G401.6 (cell line): ENCODE results near the gene SCN5A.

Experiments used
- FAIRE-seq: peaks from 2 replicates; lab custom pipeline; 2012; peaks lifted over from hg19 to GRCh38; lab: Jason Lieb, UNC

The SCN5A gene

DNA sequence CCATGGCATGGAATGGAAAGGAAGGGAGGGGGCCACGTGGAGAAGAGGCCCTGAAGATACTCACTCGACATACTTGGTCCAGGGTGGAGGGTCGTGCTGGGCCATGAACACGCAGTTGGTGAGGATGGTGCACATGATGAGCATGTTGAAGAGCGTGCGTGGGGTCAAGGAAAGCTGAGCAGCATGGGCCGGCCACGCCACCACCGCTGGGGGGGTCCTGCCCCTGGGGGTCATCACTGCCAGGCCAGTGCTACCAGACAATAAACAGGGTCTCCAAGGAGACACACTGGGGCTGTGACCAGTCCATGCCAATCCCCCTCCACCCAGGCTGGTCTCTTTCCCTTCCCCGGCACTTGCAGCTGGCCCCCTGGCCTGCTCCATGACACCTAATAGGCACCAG lies 27.2 kb downstream of the SCN5A start:
- no peak for FAIRE-seq

DNA sequence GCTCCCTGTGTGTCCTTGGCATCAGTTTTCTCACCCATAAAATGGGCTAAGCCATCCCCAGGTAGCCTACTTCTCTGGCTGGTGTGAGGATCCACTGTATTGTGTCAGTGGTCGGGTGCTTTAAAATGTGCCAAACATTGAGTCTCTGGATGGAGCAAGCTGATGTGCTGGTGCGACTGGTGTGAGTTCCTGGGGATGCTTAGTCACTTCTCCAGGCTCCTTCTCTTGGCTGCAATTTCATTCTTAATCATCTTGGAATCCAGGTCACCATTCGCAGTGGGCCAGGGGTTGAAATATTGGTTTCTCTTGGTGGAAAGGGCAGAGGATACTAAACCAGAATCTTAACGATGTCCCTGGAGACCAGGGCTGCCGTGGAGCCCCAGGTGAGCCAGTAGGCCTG lies 29.3 kb downstream of the SCN5A start:
- no peak for FAIRE-seq

DNA sequence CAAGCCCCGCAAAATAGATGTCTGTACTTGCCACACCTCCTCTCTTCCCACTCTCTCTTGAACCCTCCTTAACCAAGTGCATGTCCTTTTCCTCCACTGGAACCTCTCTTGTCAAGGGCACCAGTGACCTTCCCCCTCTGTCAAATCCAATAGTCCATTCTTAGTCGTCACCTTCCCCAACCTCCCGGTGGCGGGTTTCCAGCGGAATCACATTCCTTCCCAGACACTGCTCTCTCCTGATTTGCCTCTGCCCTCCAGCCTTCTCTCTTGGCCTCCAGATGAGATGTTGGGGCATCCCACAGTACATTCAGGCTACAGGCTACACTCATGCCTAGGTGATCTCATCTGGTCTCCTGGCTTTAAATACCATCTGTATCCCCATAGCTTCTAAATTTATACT lies 31.1 kb downstream of the SCN5A start:
- FAIRE-seq: no peak

DNA sequence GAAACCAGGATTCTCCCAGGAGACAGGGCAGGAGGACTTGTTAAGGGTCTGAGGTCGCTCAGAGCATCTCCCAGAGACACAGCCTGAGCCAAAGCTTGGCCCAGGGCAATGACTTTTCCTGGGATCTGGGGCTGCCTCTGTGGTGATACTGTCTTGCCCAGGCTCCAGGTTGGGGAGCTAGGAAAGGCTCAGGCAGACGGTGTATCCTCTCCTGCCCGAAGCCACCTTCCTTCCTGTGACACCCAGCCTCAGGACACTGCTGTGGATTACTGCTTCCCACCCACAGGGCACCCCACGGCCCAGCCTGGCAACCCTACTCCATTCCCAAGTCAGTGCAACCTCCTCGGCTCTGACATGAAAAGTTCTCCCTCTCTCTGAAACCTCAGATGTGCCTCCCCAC lies 31.9 kb downstream of the SCN5A start:
- FAIRE-seq: no peak

DNA sequence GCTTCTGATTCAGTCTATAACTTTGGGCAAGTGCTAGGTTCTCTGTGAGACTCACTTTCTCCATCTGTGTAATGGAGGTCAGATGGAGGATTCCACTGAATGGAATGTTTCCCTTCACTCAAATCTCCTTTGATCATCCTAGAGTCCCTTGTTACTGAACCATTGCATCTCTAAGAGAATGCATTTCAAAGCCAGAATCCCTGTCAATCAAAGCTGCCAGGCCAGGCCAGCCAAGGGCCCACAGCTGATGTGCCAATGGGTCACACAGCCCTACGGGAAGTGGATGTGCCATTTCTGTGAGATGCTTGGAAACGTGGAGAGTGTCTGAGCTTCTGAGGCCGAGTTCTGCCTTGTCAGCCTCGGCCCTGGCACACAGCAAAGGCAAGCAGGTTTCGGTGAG lies 32.4 kb downstream of the SCN5A start:
- no peak for FAIRE-seq

DNA sequence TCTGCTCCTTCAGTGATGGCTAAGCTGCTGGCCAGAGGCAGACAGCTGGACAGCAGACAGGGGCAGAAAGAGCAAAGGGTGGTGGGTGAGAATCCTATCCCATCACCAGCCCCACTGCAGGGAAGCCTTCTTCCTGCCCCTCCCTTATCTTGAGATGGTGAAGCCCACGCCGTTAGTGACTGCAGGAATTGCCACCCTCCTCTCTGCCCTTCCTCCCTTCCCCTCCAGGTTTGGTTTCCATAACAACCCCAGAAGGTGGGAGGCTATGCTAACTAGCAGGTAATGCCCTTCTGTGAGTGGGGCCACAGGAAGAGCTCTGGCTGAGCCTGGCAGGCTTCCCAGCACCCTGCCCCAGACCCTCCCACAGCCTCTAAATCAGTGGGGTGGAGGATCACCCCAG lies 32.8 kb downstream of the SCN5A start:
- FAIRE-seq: no peak

DNA sequence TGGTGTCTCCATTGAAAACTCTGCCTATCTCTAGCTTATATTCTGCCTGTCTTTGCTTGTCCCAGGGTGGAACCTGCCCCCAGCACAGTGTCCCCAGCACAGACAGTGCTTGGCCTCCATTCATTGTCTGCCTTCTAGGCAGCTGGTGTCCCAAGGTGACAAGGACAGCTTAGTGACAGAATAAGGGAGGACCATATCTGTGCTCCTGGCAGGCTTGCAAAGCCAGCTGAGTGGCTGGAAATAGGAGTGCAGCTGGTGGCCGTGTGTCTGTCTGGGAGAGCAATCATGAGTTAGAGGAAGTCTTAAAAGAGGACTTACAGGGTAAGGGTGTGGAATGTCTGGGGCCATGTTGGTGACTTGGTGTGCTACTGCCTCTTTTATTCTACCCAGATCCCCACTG lies 33.4 kb downstream of the SCN5A start:
- no peak for FAIRE-seq

DNA sequence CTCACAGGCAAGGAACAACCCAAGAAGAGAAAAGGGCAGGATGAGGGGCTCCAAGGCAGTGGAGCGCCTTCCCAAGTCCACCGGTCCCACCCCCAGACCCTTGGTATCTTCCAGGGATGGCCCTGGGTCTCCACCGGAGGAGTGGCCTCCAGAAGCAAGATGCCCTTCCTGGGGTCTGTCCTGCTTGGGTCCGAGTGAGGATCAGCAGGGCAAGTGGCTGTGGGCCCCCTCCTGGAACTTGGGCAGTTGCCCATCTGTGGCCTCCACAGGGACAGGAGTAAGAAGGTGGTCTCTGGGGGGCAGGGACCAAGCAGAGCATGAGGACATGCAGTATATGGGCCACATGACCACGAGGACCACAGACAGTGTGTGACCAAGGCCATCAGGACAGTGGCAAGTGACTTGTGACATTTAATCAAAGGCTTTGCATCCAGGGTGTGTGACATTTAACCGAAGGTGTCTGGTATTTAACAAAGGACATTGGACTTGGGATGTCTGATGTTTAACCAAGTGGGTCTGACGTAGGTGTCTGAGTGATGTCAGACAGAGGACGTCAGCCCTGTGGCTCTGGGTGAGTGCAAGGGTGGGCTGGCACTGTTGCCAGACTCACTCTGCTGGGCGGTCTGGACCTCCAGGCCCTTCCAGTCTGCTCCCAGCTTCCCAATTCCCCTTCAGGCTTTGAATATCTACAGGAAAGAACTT lies 34.7 kb downstream of the SCN5A start:
- FAIRE-seq: no peak

DNA sequence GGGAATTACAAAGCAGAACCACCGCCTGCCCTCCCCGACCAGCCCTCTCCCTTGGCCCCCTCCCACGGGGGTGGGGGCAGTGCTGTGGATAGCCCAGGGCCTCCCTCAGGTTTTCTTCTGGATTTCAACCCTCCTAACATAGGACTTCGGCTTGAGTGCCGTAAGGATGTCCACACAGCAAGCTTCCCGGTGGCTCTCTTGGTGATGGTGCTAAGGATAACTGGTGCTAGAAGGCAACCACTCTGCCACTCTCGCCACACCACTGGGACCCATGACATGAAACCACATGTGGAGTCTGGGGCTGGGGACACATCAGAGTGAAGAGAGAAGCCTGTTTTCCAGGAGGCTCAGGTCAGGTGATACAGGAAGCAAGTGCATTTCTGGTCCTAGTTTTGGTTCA lies 35.4 kb downstream of the SCN5A start:
- no peak for FAIRE-seq

DNA sequence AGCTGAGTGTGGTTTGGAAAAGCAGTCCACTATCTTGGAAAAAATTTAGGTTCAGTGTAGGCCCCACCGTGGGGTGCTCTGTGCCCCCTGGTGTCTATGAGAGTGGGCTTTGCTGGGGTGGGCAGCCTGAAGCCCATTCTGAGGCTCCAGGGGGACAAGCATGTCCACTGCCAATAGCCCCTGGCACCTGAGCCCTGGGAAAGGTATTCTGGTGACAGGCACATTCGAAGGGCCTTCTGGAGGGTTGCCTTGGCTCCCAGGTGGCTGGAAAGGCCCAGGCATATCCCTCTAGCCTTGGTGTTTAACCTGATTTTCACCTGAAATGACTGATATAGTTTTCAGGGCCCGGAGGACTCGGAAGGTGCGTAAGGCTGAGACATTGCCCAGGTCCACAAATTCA lies 36.1 kb downstream of the SCN5A start:
- no peak for FAIRE-seq

DNA sequence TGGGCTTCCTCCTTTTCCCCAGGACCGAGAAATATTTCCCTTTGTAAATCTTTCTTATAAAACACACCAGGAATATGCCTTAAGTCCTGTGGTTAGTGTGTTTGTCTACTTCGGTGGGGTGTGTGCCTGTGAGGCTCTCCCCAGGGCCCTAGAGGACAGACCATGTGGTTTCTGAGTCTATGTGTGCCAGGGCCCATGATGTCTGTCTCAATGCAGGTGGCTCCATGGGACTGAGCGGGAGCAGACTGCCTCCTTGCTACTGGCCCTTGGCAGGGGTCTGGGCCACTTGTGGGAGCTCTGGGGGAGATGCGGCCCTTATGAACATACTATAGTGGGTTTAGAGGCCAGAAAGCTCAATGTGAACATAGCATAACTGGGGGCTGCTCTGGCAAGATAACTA lies 37.6 kb downstream of the SCN5A start:
- FAIRE-seq: no peak

DNA sequence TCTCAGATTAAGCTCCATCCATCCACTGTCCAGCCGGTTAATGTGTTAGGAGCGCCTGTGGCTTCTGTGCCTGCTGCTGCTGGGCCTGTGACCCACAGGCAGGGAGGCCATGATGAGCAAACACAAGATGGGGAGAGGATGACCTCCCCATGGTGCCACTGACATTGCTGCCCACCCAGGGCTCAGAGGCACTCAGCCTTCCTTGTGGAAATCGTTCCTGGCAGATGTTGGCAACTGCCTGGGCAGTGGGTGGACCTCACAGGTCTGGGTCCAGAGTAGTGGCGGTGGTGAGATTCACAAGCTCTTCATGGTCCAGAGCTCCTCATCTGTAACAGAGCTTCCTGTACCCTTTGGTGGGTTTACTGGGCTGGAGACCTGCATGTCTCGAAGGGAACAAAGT lies 38.6 kb downstream of the SCN5A start:
- FAIRE-seq: no peak

DNA sequence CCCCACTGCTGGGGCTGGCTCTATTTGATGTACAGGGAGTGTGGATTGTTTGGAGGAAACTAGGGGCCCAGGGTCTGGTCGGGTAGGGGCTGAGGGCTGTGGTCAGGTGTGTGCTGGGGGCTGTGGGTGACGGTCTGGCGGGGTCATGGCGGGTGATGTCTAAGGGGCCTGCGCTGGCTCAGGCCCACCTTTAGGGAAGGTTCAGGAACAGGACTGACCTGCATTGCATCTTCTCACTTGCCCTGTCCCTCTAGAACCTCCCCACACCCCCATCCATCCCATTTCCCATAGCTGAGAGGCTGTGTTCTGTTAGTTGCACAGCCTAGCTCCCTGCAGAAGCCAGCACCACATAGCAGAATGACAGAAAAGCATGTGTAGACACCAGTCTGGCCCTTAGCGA lies 39.1 kb downstream of the SCN5A start:
- no peak for FAIRE-seq

DNA sequence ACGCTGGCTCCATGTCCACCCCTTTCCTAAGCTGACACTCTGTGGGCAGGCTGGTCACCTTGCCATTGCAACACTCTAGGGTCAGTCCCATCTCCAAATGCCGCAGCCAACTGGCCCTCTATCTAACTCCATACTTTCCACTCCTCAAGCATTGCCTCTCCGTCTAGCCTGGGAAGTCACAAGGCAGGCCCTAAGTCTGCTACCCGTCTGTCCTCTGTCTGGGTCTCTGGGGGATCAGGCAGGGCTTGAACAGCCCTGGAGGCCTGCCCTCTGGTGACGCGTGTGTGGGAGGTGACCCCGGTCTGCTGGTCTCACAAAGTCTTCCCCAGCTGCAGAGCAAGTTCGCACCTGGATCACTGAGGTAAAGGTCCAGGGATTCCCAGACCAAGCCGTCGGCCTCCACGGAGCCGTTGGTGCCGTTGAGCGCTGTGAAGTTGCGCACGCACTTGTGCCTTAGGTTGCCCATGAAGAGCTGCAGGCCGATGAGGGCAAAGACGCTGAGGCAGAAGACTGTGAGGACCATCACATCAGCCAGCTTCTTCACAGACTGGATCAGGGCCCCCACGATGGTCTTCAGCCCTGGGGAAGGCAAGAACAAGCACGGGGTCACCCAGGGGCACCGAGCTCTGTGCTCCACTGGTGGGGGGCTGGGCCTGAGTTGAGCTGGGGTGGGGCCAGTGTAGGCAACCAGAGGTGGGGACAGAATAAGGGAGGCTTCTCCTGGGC lies 39.9 kb downstream of the SCN5A start:
- FAIRE-seq: no peak

DNA sequence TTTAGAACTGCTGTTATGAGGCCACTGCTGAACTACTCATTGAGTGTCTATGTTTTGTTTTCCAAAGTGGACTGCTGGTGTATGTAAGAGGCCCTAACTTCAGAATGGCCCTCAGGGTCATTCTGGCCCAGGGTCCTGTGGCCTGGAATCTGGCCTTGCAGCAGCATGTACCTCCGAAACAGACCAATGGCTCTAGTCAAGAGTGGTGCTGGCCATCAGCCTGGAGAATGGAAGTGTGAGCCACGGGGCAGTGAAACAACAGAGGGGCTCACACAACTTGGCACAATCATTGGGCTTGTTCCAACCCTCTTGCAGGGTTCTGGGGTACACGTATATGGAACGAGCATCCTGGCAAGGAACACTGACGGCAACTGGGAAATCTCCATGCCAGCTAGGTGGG lies 40.5 kb downstream of the SCN5A start:
- no peak for FAIRE-seq

DNA sequence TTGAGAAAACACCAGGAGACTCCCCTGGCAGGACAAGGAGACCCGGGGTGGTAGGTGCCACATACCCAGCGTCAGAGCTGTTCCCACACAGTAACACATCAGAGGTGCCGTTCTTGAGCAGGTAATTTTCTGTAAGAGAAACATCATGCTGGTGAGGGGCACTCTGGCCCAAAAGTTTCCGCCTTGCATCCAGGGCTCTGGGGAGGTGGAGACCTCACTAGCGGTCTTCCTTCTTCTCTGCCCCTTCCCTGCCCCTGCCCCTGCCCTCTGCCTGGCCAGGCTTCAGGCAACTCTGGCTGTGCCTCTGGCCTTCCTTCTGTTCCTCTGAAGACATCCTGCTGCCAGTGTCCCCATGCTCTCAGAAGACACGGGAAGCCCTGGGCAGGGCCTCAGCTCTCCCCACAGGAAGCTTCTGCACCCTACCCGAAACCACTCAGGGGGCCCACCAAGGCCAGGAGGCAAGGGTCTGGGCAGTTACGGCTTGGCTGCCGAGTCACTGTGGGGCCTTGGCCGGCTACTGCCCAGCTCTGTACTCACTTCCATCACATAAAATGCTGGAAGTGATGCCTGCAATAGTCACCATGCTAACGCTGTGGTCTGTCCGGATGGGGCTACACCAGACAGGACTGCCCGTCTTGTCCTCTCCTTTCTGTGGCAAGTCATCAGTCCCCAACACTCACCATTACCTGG lies 41.3 kb downstream of the SCN5A start:
- no peak for FAIRE-seq

DNA sequence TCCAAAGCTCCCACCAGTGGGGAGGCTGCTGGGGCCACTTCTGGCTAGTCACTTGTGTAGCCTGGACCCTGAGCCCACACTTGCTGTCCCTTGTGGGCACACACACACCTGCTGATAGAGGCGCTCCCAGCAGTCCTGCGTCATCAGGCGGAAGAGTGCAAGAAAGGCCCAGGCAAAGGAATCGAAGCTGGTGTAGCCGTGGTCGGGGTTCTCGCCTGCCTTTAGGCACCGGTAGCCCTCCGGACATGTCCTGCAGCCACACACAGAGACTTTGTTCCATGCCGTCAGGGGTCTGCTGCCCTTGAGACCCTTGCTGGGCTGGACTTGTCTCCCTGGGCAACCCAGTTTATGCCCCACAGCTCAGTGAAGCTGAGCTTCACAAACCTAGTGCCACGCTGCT lies 42.9 kb downstream of the SCN5A start:
- no peak for FAIRE-seq

DNA sequence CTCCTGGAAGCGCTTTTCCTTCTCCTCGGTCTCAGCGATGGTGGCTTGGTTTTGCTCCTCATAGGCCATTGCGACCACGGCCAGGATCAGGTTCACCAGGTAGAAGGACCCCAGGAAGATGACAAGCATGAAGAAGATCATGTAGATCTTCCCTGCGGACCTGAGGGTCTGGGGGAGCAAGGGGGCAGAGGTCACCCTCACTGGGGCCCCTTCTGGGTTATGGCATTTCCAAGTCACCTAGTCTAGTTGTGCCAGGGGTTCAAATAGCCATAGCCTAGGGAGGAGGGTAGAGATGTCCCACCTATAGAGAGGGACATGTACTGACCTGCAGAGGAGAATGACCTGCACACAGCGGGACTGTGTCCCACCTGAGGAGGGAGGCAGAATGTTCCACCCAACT lies 43.5 kb downstream of the SCN5A start:
- FAIRE-seq: no peak

DNA sequence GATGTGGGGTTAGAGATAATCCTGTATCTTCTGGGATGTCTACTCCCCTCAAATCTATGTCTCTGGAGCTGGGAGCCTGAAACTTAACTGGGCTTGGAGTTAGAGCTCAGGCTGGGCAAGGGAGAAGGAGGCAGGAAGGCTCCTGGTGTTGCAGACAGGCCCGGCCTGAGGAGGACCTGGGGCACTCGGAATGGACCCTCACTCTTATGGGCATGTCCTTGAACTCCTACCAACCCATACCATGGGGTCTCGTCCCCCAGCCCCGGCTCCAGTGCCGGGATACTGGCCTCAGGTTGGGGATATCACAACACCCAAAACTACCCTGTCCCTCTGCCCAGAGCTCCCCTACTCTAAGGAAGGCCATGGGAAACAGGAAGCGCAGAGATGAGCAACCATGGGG lies 45.2 kb downstream of the SCN5A start:
- FAIRE-seq: no peak

DNA sequence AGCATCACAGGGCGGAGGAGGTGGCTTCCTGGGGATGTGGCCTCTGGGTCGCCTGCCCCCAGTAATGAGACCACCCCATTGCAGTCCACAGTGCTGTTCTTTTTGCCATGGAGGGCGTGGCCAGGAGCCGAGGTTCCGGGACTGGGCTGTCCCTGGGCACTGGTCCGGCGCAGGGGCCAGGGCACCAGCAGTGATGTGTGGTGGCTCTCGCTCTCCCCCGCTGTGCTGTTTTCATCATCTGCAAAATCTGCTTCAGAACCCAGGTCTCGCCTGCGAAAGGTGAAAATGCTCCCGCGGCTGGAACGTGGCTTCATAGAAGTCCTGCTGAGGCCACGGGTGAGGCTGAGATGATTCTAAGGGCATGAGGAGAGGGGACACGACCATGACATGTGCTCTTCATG lies 45.8 kb downstream of the SCN5A start:
- no peak for FAIRE-seq

DNA sequence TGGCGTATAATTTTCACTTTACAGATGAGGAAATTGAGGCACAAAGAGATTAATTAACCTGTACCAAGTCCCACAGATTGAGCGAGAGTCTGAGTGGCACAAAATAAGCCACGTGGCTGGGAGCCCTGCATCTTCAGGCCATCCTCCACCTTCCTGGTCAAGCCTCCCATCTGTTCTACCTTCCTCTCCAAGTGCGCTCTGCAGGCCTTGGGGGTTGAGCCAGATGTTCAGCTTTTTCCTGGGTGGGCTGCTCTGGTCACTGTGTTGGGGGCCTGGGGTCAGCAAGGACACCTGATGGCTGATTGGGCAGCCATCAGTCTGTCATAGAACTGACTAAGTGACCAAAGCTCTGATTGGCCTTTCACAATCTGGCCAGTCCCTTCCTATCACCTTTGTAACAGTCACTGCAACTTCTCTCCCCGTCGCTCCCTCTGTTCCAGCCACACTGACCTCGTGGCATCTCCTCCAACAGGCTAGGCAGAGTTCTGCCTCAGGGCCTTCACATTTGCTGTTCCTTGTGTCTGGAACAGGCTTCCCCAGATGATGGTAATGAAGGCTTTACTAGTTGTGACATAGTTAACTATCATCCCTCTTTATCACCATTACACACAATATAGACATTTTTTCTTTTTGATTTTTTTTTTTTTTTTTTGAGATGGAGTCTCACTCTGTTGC lies 46.8 kb downstream of the SCN5A start:
- no peak for FAIRE-seq

DNA sequence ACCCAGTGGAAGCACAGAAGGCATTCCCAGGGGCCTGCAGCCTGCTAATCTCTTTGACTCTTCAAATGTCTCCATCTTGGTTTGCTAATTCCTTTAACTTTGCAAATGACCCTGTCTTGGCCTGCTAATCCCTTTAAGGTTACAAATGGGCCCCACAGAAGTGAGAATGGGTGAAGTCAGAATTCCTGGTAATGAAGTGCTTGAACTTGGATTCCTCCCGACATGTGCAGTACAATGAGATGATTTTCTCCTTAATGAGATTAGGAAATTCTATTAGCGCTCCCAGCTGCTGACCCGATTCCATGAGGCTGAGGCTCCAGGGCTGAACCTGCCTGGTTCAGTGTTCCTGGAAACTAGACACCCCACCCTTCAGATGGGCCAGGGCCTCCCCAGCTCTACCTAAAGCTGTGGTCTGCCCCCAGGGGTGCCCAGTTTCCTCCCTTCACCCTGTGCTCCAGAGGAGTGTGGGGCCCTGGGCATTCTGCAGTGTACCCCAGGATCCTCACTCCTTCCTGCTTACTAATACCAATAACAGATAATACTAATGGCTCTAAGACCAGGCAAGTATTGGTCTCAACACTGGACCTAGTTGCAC lies 47.4 kb downstream of the SCN5A start:
- FAIRE-seq: no peak

DNA sequence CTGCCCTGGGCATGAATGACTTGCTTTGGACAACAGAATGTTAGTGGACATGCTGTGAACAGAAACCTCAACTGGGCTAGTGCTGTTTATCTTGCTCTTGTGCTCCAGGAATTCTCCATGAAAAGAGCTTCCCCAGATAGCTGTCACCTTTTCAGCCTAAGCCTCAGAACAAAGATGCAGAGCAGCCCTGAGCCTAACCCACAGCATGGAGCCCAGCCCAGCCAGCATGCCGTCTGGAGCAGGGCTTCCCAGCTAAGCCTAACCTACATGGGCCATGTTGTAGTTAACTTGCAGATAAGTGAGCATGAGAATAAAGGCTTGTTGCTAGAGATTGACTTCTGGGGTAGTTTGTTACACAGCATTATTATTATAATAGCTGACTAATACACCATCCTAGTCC lies 48.9 kb downstream of the SCN5A start:
- no peak for FAIRE-seq
